NCI-H526 treated with DMSO at 0.1 percent for 48 hours (cell line): ENCODE measurements around the gene RENBP.

ENCODE experiments used
- DNase-seq: peaks from one replicate; lab custom pipeline; 2025; lab: John Stamatoyannopoulos, UW

RENBP gene

DNA sequence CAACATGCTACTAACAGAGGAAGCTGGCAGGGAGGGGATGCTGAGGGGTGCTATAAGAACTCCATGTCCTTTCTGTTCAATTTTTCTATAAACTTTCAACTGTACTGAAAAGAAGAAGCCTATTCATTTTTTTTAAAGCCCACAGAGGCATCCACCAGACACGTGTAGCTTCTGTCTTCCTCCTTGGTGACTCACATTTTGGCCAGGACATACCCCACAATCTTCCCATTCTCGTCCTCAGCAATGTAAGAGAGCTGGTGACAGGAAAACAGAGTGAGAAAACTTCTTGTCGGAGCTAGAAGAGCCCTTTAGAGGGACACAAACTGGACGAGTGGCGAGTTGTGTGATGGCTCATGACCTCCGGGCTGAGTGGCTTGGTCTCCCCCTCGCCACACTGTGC, 10.7 kb downstream of the RENBP start:
- no peak for DNase-seq

- DNase-seq, result no peak
Measured at GRCh38 chrX:153932220-153932915, 12.1 kb downstream of the RENBP start.

GRCh38 chrX:153931748-153932147, 12.7 kb downstream of the RENBP start:
- no peak for DNase-seq

DNA sequence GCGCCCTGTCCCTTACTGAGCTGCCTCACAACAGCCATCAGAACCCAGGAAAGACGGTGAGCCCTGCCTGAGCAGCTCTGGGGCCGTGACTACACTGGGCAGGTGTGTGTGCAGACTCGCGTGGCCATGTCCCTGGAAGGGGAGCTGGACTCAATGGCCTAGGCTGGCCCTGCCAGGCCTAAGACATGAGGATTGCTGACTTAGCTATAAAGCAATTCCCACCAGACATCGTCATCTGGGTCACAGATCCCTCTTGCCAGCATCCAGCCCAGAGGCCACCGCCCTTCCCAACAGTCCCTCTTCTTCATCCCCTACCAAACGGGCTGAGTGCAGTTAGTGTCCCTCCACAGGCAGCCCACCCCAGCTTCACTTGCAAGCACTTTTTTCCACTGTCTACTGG, 13.3 kb downstream of the RENBP start:
- no peak for DNase-seq

- no peak for DNase-seq
Measured at GRCh38 chrX:153930011-153930910, 14.2 kb downstream of the RENBP start.

DNA sequence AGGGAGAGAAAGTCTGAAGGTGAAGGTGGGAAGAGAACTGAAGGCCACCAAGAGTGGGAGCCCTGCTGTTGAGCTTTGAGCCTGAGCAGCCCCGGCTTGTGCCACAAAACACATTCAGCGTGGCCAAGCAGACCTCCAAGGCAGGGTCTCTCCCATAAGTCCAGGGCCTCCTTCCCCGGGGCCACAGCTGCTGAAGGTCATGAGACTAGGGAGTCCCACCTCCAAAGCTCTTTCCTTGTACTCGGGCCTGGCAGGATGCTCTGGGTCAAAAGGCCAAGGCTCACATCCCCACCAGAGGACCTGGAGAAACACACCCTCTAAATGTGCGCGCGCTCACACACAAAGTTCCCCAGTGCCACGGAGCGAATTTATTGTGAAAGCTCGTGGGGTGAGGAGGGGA, 14.9 kb downstream of the RENBP start:
- DNase-seq, result no peak

- no peak for DNase-seq
Measured at GRCh38 chrX:153928846-153929245, 15.6 kb downstream of the RENBP start.

GRCh38 chrX:153927922-153928760, 16.3 kb downstream of the RENBP start:
- DNase-seq, result peak; percentile 94

- no peak for DNase-seq
Measured at GRCh38 chrX:153927672-153927921, 16.8 kb downstream of the RENBP start.

DNA sequence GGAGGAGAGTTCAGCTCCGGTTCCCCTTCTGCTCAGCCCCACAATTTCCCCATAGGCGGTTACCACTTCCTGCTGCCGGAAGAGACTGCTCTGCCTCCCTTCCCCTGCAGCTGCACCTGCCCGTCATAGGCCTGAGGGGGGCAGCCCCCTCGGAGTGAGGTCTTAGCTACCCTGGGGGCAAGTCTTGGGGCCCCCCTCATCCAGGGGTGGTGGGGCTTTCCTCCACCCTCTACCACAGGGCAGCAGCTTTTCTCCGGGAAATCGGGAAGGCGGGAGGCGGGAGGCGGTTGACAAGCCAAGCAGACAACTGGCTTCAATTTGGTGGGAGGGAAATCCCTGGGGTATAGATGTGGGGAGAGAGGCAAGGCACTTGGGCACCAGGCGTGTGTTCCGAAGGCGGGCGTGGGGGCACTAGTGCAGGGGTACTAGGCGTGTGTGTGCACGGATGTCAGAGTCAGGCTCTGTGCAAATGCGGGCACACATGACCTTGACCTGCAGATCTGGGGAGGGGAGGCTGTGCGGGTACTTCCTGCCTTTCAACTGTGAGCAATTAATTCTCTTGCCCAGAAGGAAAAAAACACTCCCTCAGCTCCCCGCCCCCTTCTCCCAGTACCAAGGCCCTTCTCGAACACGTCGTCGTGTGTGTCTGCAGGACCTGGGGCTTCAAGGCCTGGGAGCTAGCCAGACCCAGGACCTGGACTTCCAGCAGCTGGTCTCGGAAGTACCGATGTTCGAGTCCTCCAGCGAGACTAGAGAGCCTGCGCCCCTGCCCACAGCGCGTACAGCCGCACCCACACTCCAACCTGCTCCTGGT, 17.4 kb downstream of the RENBP start:
- DNase-seq, result peak; percentile 53

DNA sequence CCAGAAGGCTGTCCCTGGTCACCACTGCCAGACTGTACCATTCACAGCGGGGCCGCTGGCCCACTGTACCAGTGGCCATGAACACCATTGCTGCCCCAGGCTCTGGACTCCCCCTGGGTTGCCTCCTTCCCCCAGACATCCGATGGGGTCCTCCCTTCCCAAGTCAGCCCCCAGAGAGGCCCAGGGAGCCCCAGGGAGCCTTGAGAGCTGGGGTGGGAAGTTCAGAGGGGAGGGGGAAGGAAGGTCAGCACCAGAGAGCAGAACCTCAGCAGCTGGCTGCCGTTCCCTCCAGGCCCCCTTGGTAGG, 17.9 kb downstream of the RENBP start:
- no peak for DNase-seq

DNA sequence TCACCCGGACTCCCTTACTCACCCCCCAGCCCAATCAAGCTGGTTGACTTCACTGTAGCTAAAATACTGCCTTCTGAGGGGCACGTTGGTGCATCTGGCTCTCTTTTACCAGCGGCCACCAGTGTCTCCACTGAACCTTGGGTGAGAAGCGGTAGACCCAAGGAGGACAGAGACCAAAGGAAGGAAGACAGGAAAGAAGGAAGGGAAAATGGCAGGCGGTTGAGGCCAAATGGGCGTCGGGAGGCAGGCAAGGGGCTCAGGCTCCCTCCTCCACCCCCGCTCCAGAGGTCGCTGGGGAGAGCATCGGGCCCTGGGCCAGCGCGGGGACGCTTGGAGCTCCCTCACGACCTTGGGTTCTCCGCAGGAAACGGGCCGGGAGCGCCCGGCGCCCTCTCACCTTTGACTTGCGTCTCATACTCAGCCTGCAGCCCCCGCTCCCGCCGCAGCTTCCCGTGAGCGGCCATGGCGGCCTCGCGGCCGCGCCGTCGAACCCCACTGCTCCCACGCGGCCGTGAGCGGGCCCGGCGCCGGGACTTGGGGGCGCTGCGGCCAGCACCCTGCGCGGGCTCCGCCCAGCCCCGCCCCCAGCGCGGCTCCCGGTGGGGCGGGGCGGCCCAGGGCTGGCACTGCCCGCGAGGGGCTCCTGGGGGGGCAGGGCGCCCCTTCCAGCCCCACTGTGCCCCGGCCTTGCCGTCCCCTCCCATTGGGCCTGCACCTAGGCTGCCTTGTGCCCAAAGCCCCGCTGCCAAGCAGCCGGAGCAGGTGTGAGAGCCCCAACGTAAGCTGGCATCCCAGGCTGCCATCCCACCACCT, 18.5 kb downstream of the RENBP start, which contains the start of gene ARHGAP4:
Gene ARHGAP4 (minus strand): TSS at position 526 of the 813 bp plus-strand sequence. CDS start 62 bp downstream, at position 464.
- DNase-seq, result peak; percentile 14

- peak; percentile 86 for DNase-seq
Measured at GRCh38 chrX:153925387-153925738, 19.1 kb downstream of the RENBP start.

DNA sequence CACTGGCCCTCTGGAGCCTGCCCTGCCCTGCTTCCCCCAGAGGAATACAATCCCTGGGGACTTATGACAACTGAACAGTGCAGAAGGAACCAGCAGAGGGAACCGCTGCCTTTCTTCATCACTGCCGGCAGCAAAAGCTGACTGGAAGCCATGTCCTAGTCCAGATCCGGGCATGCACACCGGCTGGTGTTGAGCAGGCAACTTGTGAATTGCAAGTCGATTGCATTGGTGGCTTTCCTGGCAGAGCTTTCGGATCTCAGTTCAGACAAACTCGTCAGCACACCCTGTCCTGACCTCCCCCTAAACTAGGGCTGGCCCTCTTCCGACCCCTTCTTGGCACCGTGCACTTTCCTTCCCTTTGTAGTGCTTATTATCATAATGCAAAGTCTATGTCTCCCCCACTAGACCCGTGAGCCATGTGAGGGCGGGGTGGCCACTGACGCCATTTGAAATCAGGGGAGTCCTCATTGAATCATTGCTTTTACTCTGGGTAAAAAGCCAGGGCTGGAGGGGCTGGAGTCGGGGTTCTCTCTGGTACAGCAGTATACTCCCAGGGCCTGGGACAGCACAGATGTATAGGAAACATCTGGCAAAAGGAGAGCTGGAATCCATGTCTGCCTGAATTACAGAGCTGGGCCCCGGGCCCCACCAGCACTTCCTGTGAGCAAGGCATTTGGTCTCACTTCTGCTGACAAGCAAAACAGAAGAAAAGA, 20.1 kb downstream of the RENBP start:
- peak; percentile 47 for DNase-seq

DNA sequence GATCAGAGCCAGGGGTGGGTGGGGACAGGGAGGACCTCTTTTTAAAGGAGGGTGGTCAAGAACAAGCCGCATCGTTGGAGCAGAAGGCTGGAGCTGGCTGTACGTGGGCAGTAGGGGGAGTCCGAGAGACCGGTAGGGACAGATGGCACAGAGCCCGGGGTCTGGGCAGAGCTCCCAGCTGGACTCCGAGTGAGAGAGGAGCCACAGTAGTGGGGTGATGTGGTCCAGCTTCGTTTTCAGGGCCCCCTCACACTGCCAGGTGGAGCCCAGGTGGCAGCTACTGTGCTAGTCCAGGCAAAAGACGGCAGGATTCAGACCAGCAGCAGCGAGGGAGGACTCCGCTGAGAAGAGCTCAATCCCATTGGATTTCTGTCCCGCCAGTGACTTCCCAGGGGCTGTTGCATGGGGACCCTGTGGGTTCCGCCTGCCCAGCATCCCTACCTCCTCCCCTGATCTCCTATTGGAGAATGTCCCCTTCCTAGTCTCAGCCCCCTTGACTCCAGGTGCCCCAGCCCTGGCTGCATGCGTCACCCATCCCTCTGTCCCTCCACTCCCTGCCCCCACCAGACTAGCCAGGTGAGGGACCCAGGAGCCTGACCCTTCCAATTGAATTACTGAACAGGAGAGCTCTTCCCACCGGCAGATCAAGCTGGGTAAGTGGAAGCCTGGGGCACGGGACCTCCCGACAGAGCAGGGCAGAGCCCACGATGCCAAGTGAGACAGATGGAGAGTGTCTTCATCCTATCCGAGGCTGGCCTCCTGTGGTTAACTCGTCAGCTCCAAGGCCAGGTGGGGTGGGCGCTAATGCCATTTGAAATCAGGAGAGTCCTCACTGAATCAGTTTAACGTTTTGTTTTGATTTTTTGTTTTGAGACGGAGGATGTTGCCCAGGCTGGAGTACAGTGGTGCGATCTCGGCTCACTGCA, 21.2 kb downstream of the RENBP start:
- DNase-seq, result no peak

DNA sequence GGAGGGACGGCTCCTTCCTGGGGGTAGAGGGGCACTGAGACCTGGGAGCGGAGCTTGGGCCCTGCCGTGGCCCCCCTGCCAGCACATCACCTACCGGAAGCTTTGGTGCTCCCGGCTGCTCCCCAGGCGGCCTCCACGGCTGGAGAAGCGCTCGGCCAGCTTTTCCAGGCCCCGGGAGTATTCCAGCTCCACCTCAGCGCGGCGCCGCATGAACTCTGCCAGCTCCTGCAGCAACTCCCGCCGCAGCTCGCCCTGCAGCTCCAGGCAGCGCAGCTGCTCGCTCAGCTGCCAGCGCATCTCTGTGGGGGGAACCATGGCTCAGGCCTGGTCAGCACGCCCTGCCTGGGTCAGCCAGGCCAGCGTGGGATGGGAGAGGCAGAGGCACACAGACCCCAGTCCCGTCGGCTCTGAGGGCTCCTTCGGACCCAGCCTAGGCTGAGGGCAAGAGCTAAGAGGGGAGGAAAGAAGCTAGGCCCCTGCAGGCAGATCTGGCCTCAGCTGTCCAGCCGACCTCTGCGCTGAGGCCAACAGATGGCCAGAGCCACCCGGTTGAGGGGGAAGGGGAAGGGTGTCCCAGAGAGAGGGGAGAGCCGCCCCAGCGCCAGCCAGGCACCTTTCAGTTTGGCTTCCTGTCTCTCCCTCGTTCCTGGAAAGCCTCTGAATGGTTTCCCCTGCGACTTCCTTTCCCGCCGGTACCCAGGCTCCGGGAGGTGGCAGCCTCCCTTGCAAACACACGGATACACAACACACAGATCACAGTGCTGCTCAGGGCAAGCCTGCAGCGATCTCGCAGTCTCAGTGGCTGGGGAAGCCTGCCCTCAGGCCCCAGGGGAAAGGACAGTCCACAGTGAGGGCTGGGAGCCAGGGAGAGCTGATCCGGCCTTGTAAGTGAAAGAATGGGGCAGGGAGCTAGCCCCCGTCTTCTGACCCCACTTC, 22.7 kb downstream of the RENBP start:
- DNase-seq, result no peak

- no peak for DNase-seq
Measured at GRCh38 chrX:153921070-153921469, 23.4 kb downstream of the RENBP start.

DNA sequence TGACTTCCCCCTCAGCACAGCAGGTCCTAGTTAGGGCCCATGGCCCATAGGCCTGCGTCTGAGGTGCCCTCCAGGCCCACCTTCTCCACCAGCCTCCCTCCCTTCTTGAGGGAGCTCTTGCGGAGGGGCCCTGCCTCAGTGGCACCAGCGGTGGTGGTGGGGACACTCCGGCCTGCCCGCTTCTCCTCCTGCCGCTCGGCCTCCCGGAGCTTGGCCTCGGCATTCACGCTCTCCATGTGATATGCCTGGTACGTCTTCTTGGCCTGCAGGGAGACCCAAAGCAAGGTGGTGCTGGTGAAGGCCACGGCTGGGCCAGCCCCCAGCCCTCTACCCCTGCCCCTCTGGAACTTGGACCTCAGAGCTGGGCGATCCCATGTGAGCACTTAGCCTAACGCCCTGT, 23.9 kb downstream of the RENBP start:
- DNase-seq, result no peak
